Kidney (tissue), 14 donors: ENCODE measurements around the gene AUTS2. TPM values are rescaled to one million over a fixed set of nuclear protein-coding genes. Genes with fewer than 3 reads are reported as not detected.

ENCODE experiments used
- DNase-seq, 5 donors: peaks; one replicate each; pipeline ENCODE4 v3.0.0-alpha.2; 2013 to 2020
- FAIRE-seq: peaks from 2 replicates; lab custom pipeline; 2012; peaks lifted over from hg19 to GRCh38; lab: Jason Lieb, UNC
- H3K27ac ChIP-seq, 2 donors: one replicate each; pipeline ENCODE4 v1.7.0; 2013; ENCODE audit warnings: low read depth in 2 of 2, low read length in 2 of 2, inconsistent platforms in 1 of 2
- H3K27me3 ChIP-seq: one replicate; pipeline ENCODE4 v1.7.1; 2013; ENCODE audit warnings: low read length, inconsistent platforms; ENCODE audit not compliant: control insufficient read depth, insufficient read depth
- H3K36me3 ChIP-seq, 3 donors: one replicate each; pipeline versions ENCODE4 v1.7.0 to v1.7.1; 2013; ENCODE audit warnings: low read length in 3 of 3, control low read depth in 1 of 3, inconsistent platforms in 1 of 3; ENCODE audit not compliant: insufficient read depth in 3 of 3, control insufficient read depth in 2 of 3
- H3K4me1 ChIP-seq, 3 donors: one replicate each; pipeline versions ENCODE4 v1.7.0 to v1.7.1; 2013; ENCODE audit warnings: low read length in 3 of 3, inconsistent platforms in 1 of 3, low read depth in 1 of 3; ENCODE audit not compliant: control insufficient read depth in 2 of 3, insufficient read depth in 2 of 3
- H3K4me3 ChIP-seq, 3 donors: one replicate each; pipeline versions ENCODE4 v1.7.0 to v1.8.1; 2013; ENCODE audit warnings: low read length in 3 of 3, control low read depth in 1 of 3, inconsistent platforms in 1 of 3
- H3K9ac ChIP-seq, 3 donors: one replicate each; pipeline versions ENCODE4 v1.7.0 to v1.7.1; 2013; ENCODE audit warnings: low read length in 3 of 3, control low read depth in 1 of 3, inconsistent platforms in 1 of 3
- H3K9me3 ChIP-seq, 3 donors: one replicate each; pipeline versions ENCODE4 v1.7.0 to v1.7.1; 2013; ENCODE audit warnings: low read length in 3 of 3, control low read depth in 1 of 3, inconsistent platforms in 1 of 3; ENCODE audit not compliant: control insufficient read depth in 2 of 3, insufficient read depth in 1 of 3
- intact Hi-C: fragments of 100-400 bp; cut with DNase I; formaldehyde crosslinking; loops from one replicate; pipeline ENCODE4 v1.11.1; 2022
- polyA plus RNA-seq: library from polyadenylated mRNA; stranded (reverse); fragments of 350-450 nt; fragmentation: Illumina TruSeq; extraction: RNeasy Lipid Tissue Mini Kit (QIAGEN cat#74804); gene quantifications from one replicate; pipeline ENCODE4 v1.2.3, GENCODE V29; 2014; ENCODE audit warnings: low read depth, low replicate concordance; ENCODE audit not compliant: insufficient read depth
- total RNA-seq: library from RNA; stranded (reverse); fragmentation: NEBNext Ultra II Directional; extraction: Animal tissue kit (Norgen Biotek cat#: 25700); gene quantifications from one replicate; pipeline ENCODE4 v1.2.1, GENCODE V29; 2021
- TF ChIP-seq, protein P1 (sequence below): IDR thresholded peaks from 3 replicates; pipeline ENCODE4 v1.5.1; 2012; ENCODE audit warnings: mild to moderate bottlenecking, moderate library complexity, borderline replicate concordance; ENCODE audit not compliant: insufficient read depth; ENCODE audit errors: extremely low read depth
- donor health status: control.
- donor health status: control.
- donor health status: control.
- donor health status: control.
- donor health status: control.
- donor health status: DM: yes; HTN: yes; CAD: no.
- donor health status: Normal renal cell carcinoma (clear cell type).

AUTS2 gene
- total and polyA plus RNA-seq, 2 donors from 2014 or later: 5.2 to 33.8 TPM

- no peak overlapping the region for H3K4me3 ChIP-seq
- no peak overlapping the region for H3K9ac ChIP-seq
- TF ChIP-seq, protein P1, sequence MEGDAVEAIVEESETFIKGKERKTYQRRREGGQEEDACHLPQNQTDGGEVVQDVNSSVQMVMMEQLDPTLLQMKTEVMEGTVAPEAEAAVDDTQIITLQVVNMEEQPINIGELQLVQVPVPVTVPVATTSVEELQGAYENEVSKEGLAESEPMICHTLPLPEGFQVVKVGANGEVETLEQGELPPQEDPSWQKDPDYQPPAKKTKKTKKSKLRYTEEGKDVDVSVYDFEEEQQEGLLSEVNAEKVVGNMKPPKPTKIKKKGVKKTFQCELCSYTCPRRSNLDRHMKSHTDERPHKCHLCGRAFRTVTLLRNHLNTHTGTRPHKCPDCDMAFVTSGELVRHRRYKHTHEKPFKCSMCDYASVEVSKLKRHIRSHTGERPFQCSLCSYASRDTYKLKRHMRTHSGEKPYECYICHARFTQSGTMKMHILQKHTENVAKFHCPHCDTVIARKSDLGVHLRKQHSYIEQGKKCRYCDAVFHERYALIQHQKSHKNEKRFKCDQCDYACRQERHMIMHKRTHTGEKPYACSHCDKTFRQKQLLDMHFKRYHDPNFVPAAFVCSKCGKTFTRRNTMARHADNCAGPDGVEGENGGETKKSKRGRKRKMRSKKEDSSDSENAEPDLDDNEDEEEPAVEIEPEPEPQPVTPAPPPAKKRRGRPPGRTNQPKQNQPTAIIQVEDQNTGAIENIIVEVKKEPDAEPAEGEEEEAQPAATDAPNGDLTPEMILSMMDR: no peak
- DNase-seq (no peak), FAIRE-seq (no peak)
- no peaks in the 10 kb centered on the region for H3K36me3 ChIP-seq
- intact Hi-C loops: no loop called here
- H3K9me3 ChIP-seq: no peaks in the 10 kb centered on the region
- no peaks in the 10 kb centered on the region for H3K4me1 ChIP-seq
- H3K27ac ChIP-seq: no peak overlapping the region
- no peaks in the 10 kb centered on the region for H3K27me3 ChIP-seq
These were observed 54.8 kb downstream of the AUTS2 start for GRCh38 chr7:69652947-69653701.

- no peak for DNase-seq
- TF ChIP-seq, protein P1: no peak
- no peaks in the 10 kb centered on the region for H3K9me3 ChIP-seq
- no peak for FAIRE-seq
- intact Hi-C loops: no loop called here
- no peak overlapping the region for H3K27ac ChIP-seq
- no peaks in the 10 kb centered on the region for H3K27me3 ChIP-seq
- H3K4me3 ChIP-seq: no peak overlapping the region
- no peak overlapping the region for H3K9ac ChIP-seq
- H3K4me1 ChIP-seq: no peaks in the 10 kb centered on the region
- H3K36me3 ChIP-seq: no peaks in the 10 kb centered on the region
These were observed 55.5 kb downstream of the AUTS2 start for GRCh38 chr7:69653806-69654205.

GRCh38 chr7:69654381-69654780 lies 56.1 kb downstream of the AUTS2 start:
- no peaks in the 10 kb centered on the region for H3K9me3 ChIP-seq
- H3K36me3 ChIP-seq: no peaks in the 10 kb centered on the region
- DNase-seq (no peak), FAIRE-seq (no peak)
- H3K9ac ChIP-seq: no peak overlapping the region
- TF ChIP-seq, protein P1: no peak
- no peaks in the 10 kb centered on the region for H3K4me1 ChIP-seq
- no peak overlapping the region for H3K4me3 ChIP-seq
- intact Hi-C loops: no loop called here
- H3K27me3 ChIP-seq: no peaks in the 10 kb centered on the region
- no peak overlapping the region for H3K27ac ChIP-seq
